HepG2 (cell line): ENCODE measurements around the gene ZNF491. TPM values are rescaled to one million over a fixed set of nuclear protein-coding genes. Genes with fewer than 3 reads are reported as not detected.
A peak's percentile ranks its signal among the peaks of the same experiment; 100 is the strongest.

Source experiments
- ATAC-seq: fragments of 200-7000 bp; cut with Tn5 transposase; 3 replicates; pipeline ENCODE4 v1.9.1; 2020; ENCODE audit warnings: mild to moderate bottlenecking, moderate library complexity
- BruUV-seq: library from RNA; stranded (reverse); fragments of 400-500 nt; replicated peaks from 2 replicates; lab custom pipeline; 2021; lab: Mats Ljungman, UMichigan
- CTCF ChIA-PET: fragments of 300-600 bp; formaldehyde crosslinking; extraction: SDS; loops from one replicate; lab custom pipeline; 2021; ENCODE audit warnings: low total read pairs, inconsistent platforms, low intra/inter-chr PET ratio; lab: Yijun Ruan, JAX
- POLR2A ChIA-PET: fragments of 350-600 bp; sonication (Branson Sonifier 250); formaldehyde crosslinking; loops from one replicate; lab custom pipeline; 2020; ENCODE audit warnings: antibody characterized with exemption, inconsistent platforms; lab: Yijun Ruan, JAX
- DNase-seq: peaks from one replicate; pipeline ENCODE4 v3.0.0-alpha.2; 2015; ENCODE audit warnings: low spot score
- FAIRE-seq: peaks from 3 replicates; lab custom pipeline; 2011; peaks lifted over from hg19 to GRCh38; lab: Jason Lieb, UNC
- H2AFZ ChIP-seq: one replicate; pipeline ENCODE4 v1.6.1; 2011; ENCODE audit warnings: low read length, inconsistent platforms
- H3K27ac ChIP-seq: fragments of 300-600 bp; 3 replicates; pipeline ENCODE4 v1.8.0; 2011; ENCODE audit warnings: mixed run types, mild to moderate bottlenecking, mixed read lengths, low read length, inconsistent platforms; ENCODE audit not compliant: insufficient read depth; ENCODE audit errors: extremely low read length
- H3K27me3 ChIP-seq, 2 experiments: fragments of 200-600 bp in 1 of 2; 2 replicates in 1 of 2; 3 replicates in 1 of 2; pipeline versions ENCODE4 v1.6.0 to v1.8.0; 2011; ENCODE audit warnings: low read length in 2 of 2, mild to moderate bottlenecking in 2 of 2, moderate library complexity in 2 of 2, inconsistent platforms in 1 of 2; ENCODE audit not compliant: insufficient read depth in 2 of 2, control insufficient read depth in 1 of 2
- H3K36me3 ChIP-seq, 2 experiments: fragments of 200-600 bp in 1 of 2; replicated peaks in 1 of 2; 2 replicates in 1 of 2; 3 replicates in 1 of 2; pipeline versions ENCODE4 v1.5.1 to v1.8.0; 2011; ENCODE audit warnings: low read length in 2 of 2, inconsistent platforms in 1 of 2; ENCODE audit not compliant: insufficient read depth in 2 of 2, control insufficient read depth in 1 of 2
- H3K4me1 ChIP-seq: 2 replicates; pipeline ENCODE4 v1.5.1; 2012; ENCODE audit warnings: low read length, inconsistent platforms; ENCODE audit not compliant: insufficient read depth
- H3K4me2 ChIP-seq: 2 replicates; pipeline ENCODE4 v1.6.0; 2011; ENCODE audit warnings: low read depth, low read length, inconsistent platforms
- H3K4me3 ChIP-seq, 3 experiments: fragments of 200-600 bp in 1 of 3; sonication (generic), shearing (Covaris generic) in 1 of 3; replicated peaks in 1 of 3; 2 replicates each; pipeline ENCODE4 v1.5.1; 2011 to 2016; ENCODE audit warnings: low read length in 3 of 3, inconsistent platforms in 2 of 3, low read depth in 2 of 3, mild to moderate bottlenecking in 2 of 3, control low read depth in 1 of 3, mixed read lengths in 1 of 3; ENCODE audit not compliant: insufficient read depth in 1 of 3
- H3K79me2 ChIP-seq: one replicate; pipeline ENCODE4 v1.6.1; 2011; ENCODE audit warnings: low read length, inconsistent platforms; ENCODE audit not compliant: insufficient read depth
- H3K9ac ChIP-seq: 2 replicates; pipeline ENCODE4 v1.6.0; 2011; ENCODE audit warnings: mild to moderate bottlenecking, low read depth, low read length, inconsistent platforms; ENCODE audit not compliant: insufficient read depth
- H3K9me3 ChIP-seq: 2 replicates; pipeline ENCODE4 v1.5.1; 2012; ENCODE audit warnings: mild to moderate bottlenecking, low read length
- H4K20me1 ChIP-seq: 2 replicates; pipeline ENCODE4 v1.6.0; 2011; ENCODE audit warnings: inconsistent platforms, mild to moderate bottlenecking, low read length, moderate library complexity; ENCODE audit not compliant: insufficient read depth
- AGO2 ChIP-seq: fragments of 200-400 bp; formaldehyde crosslinking; optimal IDR thresholded peaks from 2 replicates; pipeline ENCODE3; 2017; ENCODE audit warnings: mild to moderate bottlenecking, low read depth, low read length, moderate library complexity
- HMGA1 ChIP-seq: sonication (generic); formaldehyde crosslinking; conservative IDR thresholded peaks from 2 replicates; pipeline ENCODE4 v1.4.0; 2020; ENCODE audit warnings: missing genetic modification reagents
- HNF1B ChIP-seq: sonication (generic); formaldehyde crosslinking; IDR thresholded peaks from 2 replicates; pipeline ENCODE4 v1.5.1; 2020; ENCODE audit warnings: mild to moderate bottlenecking, moderate library complexity, missing genetic modification reagents
- KDM3A ChIP-seq: IDR thresholded peaks from 2 replicates; pipeline ENCODE4 v1.6.1; 2018; ENCODE audit warnings: low read depth, missing compliant biosample characterization
- ZKSCAN8 ChIP-seq: IDR thresholded peaks from 2 replicates; pipeline ENCODE4 v1.6.1; 2016; ENCODE audit warnings: borderline replicate concordance, missing genetic modification reagents, missing compliant biosample characterization
- ZNF430 ChIP-seq: sonication (generic); formaldehyde crosslinking; IDR thresholded peaks from 2 replicates; pipeline ENCODE4 v1.9.0; 2021; ENCODE audit warnings: mild to moderate bottlenecking, missing genetic modification reagents
- ZNF879 ChIP-seq: sonication (generic); formaldehyde crosslinking; IDR thresholded peaks from 2 replicates; pipeline ENCODE4 v1.8.1; 2023; ENCODE audit warnings: missing genetic modification reagents
- WGBS: methylation state at CpG from one replicate; pipeline ENCODE4 v1.1.6; 2017; ENCODE audit warnings: low lambda C conversion rate; 5-methylcytosine and 5-hydroxymethylcytosine counted together
- in situ Hi-C: cut with HindIII; loops from 2 replicates; pipeline ENCODE4 v1.10.0; 2017; ENCODE audit warnings: low pct_unique_long_range_greater_than_20kb; ENCODE audit not compliant: extremely low pct_ligation_motif_present
- intact Hi-C: fragments of 100-400 bp; cut with micrococcal nuclease; formaldehyde crosslinking; loops from one replicate; pipeline ENCODE4 v1.10.0; 2022; ENCODE audit not compliant: unreplicated experiment
- polyA plus RNA-seq, 8 experiments: library from polyadenylated mRNA; depleted of rRNA in 3 of 8; stranded (reverse) in 7 of 8; unstranded in 1 of 8; fragments of >200 nt; fragmentation: Illumina TruSeq in 4 of 8; extraction: Trizol in 4 of 8; gene quantifications; 2 replicates each; pipeline versions ENCODE4 v1.2.1 to v1.2.3, GENCODE V29; 2011 to 2016; ENCODE audit warnings: low read depth in 4 of 8, missing spikeins in 1 of 8, mixed read lengths in 1 of 8; ENCODE audit not compliant: insufficient read depth in 1 of 8
- total RNA-seq, 5 experiments: library from RNA; depleted of rRNA; stranded (reverse); fragments of >200 nt; fragmentation: Illumina TruSeq; extraction: Trizol; gene quantifications; 2 replicates each; pipeline ENCODE4 v1.2.3, GENCODE V29; 2016; ENCODE audit warnings: low read depth in 1 of 5
- TF ChIP-seq, protein P1 (sequence below): fragments of 450-650 bp; IDR thresholded peaks from 2 replicates; pipeline ENCODE4 v1.6.1; 2017

The ZNF491 gene
- total and polyA plus RNA-seq, 2 of the 13 experiments (the other 11 are each of a cell fraction or from before 2014, with no cell fraction given): 0.57 to 2.2 TPM

GRCh38 chr19:11767633-11768133, 30.6 kb upstream of the ZNF491 start (continued):
- TF ChIP-seq ZNF879 (CRISPR knock-in tag): no peak
- TF ChIP-seq, protein P1, sequence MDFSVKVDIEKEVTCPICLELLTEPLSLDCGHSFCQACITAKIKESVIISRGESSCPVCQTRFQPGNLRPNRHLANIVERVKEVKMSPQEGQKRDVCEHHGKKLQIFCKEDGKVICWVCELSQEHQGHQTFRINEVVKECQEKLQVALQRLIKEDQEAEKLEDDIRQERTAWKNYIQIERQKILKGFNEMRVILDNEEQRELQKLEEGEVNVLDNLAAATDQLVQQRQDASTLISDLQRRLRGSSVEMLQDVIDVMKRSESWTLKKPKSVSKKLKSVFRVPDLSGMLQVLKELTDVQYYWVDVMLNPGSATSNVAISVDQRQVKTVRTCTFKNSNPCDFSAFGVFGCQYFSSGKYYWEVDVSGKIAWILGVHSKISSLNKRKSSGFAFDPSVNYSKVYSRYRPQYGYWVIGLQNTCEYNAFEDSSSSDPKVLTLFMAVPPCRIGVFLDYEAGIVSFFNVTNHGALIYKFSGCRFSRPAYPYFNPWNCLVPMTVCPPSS: no peak
- peak; percentile 1 for TF ChIP-seq AGO2
- TF ChIP-seq HNF1B: peak; percentile 98
- TF ChIP-seq ZKSCAN8 (CRISPR knock-in tag): no peak

DNA sequence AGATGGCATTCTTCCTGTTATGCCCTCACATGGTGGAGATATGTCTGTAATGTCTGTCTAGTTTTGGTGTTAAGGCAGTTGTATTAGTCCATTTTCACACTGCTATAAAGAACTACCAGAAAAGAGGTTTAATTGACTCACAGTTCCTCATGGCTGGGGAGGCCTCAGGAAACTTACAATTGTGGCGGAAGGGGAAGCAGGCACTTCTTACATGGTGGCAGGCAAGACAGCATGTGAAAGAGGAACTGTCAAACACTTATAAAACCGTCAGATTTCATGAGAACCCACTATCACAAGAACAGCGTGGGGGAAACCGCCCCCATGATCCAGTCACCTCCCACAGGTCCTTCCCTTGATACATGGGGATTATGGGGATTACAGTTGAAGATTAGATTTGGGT, 28.3 kb upstream of the ZNF491 start:
- CTCF ChIA-PET: no interaction called here
- Histone ChIP-seq H3K79me2 (peaks cover 46% of the 10 kb centered on the region), H3K27me3 (no peaks in the 10 kb centered on the region; a peak in 2 of 5 replicates), H3K4me3 (no peak overlapping the region), H3K9me3 (no peaks in the 10 kb centered on the region), H2AFZ (no peak overlapping the region), H3K36me3 (no peaks in the 10 kb centered on the region), H3K4me2 (no peak overlapping the region), H4K20me1 (no peaks in the 10 kb centered on the region; the same call in 1 of the 2 replicates), H3K9ac (no peak overlapping the region), H3K4me1 (peaks cover 49% of the 10 kb centered on the region), H3K27ac (no peak overlapping the region)
- BruUV-seq: no TSS peak
- DNase-seq: no peak
- TF ChIP-seq ZNF430 (CRISPR knock-in tag): 0 out of 2 replicates have a peak, but pooled peaks have one; percentile 53
- TF ChIP-seq HMGA1 (CRISPR knock-in tag): no peak
- no peak for TF ChIP-seq KDM3A (CRISPR knock-in tag)
- in situ Hi-C loops: no loop called here
- no peak for ATAC-seq
- FAIRE-seq: no peak
- intact Hi-C loops: no loop called here
- POLR2A ChIA-PET: no interaction called here
- WGBS: 97% methylated on average over 4 of the region's 4 CpGs
